Measurements from ENCODE around the gene CTNNBL1. TPM values are rescaled to one million over a fixed set of nuclear protein-coding genes. Genes with fewer than 3 reads are reported as not detected.
"Not testable (repeated sequence)": the region's sequence is repeated elsewhere in the genome, so short reads cannot be mapped to it uniquely, and the experiment has no call there.

Gene CTNNBL1
- total RNA-seq, 1 experiment from 2014 or later: 71.2 TPM

DNA sequence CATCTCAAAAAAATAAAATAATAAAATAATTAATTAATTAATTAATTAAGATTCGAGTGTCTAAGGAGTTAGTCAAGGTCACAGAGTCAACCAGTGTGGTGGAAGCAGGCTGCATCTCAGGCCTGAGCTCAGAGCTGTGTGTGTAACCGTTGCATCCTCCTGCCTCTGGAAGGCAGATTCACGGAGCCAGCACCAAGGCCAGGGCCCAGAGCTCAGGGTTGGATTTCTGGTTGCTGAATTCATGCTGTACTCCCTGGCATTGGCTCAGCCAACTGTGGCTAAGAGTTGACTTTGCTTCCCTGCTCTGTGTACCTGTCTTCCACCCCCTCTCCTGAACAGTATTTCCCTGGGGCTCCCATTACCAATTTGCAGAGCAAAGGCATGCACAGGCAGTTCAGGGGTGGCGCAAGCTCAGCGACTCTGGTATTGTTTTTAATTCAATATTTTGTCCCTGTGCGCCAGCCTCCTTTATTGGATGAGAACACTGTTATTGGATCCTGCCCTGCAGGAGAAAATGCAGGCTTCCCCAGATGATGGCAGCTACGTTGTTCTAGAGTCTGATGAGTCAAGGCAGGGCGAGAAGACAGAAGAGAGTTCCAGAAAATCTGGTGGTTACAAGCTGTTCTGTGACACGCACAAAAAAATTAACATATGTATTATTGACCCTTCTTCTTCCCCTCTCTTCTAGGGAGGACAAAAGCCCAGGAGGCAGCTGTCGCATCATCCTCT is 12.3 kb upstream of the CTNNBL1 start:
- Histone ChIP-seq H3K9me3 (ENCODE audit: control insufficient read depth, insufficient read depth, low read depth, low read length) (no peaks in the 10 kb centered on the region), H3K27me3 (ENCODE audit: control insufficient read depth, insufficient read depth, low read length) (peaks cover 4% of the 10 kb centered on the region), H3K36me3 (ENCODE audit: control insufficient read depth, insufficient read depth, low read length) (no peaks in the 10 kb centered on the region), H3K27ac (ENCODE audit: low read length) (no peak overlapping the region), H3K4me3 (ENCODE audit: low read depth in 2 of 2, low read length in 2 of 2) (no peak overlapping the region), H3K4me1 (ENCODE audit: control insufficient read depth, insufficient read depth, low read length) (no peaks in the 10 kb centered on the region)
- ATAC-seq: no peak
- no peak for DNase-seq (ENCODE audit: low read depth, low spot score)
- BruUV-seq (replicated peaks): no TSS peak
- intact Hi-C loops (cut with micrococcal nuclease; ENCODE audit: unreplicated experiment): no loop called here
- TF ChIP-seq TCF7L2 (IDR thresholded peaks at IDR 0.05; ENCODE audit: low read depth, low read length) (no peak), POLR2AphosphoS5 (IDR thresholded peaks at IDR 0.05; ENCODE audit: low read depth, low read length) (no peak), SIN3A (IDR thresholded peaks at IDR 0.05; ENCODE audit: borderline replicate concordance, insufficient read depth, low read depth, low read length) (no peak)
- TF ChIP-seq, protein P1, sequence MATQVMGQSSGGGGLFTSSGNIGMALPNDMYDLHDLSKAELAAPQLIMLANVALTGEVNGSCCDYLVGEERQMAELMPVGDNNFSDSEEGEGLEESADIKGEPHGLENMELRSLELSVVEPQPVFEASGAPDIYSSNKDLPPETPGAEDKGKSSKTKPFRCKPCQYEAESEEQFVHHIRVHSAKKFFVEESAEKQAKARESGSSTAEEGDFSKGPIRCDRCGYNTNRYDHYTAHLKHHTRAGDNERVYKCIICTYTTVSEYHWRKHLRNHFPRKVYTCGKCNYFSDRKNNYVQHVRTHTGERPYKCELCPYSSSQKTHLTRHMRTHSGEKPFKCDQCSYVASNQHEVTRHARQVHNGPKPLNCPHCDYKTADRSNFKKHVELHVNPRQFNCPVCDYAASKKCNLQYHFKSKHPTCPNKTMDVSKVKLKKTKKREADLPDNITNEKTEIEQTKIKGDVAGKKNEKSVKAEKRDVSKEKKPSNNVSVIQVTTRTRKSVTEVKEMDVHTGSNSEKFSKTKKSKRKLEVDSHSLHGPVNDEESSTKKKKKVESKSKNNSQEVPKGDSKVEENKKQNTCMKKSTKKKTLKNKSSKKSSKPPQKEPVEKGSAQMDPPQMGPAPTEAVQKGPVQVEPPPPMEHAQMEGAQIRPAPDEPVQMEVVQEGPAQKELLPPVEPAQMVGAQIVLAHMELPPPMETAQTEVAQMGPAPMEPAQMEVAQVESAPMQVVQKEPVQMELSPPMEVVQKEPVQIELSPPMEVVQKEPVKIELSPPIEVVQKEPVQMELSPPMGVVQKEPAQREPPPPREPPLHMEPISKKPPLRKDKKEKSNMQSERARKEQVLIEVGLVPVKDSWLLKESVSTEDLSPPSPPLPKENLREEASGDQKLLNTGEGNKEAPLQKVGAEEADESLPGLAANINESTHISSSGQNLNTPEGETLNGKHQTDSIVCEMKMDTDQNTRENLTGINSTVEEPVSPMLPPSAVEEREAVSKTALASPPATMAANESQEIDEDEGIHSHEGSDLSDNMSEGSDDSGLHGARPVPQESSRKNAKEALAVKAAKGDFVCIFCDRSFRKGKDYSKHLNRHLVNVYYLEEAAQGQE (IDR thresholded peaks at IDR 0.05; ENCODE audit: insufficient read depth in 1 of 2, low read depth in 2 of 2, low read length in 1 of 2): peak; percentile 71 to 85
- TF ChIP-seq, protein P2, sequence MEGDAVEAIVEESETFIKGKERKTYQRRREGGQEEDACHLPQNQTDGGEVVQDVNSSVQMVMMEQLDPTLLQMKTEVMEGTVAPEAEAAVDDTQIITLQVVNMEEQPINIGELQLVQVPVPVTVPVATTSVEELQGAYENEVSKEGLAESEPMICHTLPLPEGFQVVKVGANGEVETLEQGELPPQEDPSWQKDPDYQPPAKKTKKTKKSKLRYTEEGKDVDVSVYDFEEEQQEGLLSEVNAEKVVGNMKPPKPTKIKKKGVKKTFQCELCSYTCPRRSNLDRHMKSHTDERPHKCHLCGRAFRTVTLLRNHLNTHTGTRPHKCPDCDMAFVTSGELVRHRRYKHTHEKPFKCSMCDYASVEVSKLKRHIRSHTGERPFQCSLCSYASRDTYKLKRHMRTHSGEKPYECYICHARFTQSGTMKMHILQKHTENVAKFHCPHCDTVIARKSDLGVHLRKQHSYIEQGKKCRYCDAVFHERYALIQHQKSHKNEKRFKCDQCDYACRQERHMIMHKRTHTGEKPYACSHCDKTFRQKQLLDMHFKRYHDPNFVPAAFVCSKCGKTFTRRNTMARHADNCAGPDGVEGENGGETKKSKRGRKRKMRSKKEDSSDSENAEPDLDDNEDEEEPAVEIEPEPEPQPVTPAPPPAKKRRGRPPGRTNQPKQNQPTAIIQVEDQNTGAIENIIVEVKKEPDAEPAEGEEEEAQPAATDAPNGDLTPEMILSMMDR (IDR thresholded peaks at IDR 0.05): no peak
- in situ Hi-C loops (cut with HindIII; ENCODE audit: low pct_unique_long_range_greater_than_20kb, low sequenced_read_pairs): no loop called here
- ChIA-PET CTCF (no interaction called here), POLR2A (interaction anchor here (0.6 kb wide), 1 partner anchor 93 kb away, joined by 3 read pairs; no protein-coding TSS in a partner anchor)

DNA sequence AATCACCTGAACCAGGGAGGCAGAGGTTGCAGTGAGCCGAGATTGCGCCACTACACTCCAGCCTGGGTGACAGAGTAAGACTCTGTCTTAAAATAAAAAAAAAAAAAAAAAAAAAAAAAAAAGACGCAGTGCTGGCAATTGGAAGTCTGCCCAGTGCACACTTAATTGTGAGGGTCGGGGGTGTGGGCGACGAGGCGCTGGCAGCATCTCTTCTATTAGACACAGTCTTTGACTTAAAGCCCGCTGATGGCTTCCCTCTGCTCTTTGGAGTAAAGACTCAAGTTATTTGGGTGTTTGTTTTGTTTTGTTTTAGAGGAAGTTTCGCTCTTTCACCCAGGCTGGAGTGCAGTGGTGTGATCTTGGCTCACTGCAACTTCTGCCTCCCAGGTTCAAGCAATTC is 10.7 kb upstream of the CTNNBL1 start:
- DNase-seq (ENCODE audit: low read depth, low spot score); in situ Hi-C loops (cut with HindIII; ENCODE audit: low pct_unique_long_range_greater_than_20kb, low sequenced_read_pairs); BruUV-seq (replicated peaks); H3K4me1 ChIP-seq (ENCODE audit: control insufficient read depth, insufficient read depth, low read length); H3K36me3 ChIP-seq (ENCODE audit: control insufficient read depth, insufficient read depth, low read length); ATAC-seq; intact Hi-C loops (cut with micrococcal nuclease; ENCODE audit: unreplicated experiment); CTCF ChIA-PET; H3K4me3 ChIP-seq (ENCODE audit: low read depth in 2 of 2, low read length in 2 of 2); H3K27me3 ChIP-seq (ENCODE audit: control insufficient read depth, insufficient read depth, low read length); H3K9me3 ChIP-seq (ENCODE audit: control insufficient read depth, insufficient read depth, low read depth, low read length); H3K27ac ChIP-seq (ENCODE audit: low read length); POLR2A ChIA-PET: not testable (repeated sequence)

DNA sequence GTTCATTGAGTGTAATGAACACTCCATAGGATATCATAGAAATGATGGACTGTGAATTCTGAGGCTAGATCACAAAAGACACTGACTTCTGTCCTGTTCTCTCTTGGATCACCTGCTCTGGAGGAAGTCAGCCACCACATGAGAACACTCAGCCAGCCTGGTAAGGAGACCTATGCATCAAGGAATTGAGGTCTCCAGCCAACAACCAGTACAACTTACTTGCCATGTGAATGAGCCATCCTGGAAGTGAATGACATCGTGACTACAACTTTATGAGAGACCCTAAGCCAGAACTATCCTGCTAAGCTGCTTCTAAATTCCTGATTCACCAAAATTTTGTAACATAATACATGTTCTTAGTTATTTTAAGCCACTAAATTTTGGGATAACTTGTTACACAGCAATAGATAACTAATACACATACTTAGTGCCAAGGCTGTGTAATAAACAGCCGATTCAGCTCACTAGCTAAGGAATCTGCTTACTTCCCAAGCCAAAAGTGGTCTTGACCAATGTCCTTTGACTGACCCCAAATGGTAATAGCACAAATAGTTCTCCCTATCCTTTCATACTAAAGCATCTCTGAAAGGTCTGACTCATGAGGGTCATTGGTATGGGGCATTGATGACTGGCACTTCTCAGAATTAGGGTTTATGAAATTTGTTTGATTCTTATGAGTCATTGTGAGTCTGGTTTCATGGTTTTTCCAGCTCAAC is 6.9 kb upstream of the CTNNBL1 start:
- no peaks in the 10 kb centered on the region for H3K9me3 ChIP-seq (ENCODE audit: control insufficient read depth, insufficient read depth, low read depth, low read length)
- no peaks in the 10 kb centered on the region for H3K4me1 ChIP-seq (ENCODE audit: control insufficient read depth, insufficient read depth, low read length)
- intact Hi-C loops (cut with micrococcal nuclease; ENCODE audit: unreplicated experiment): no loop called here
- CTCF ChIA-PET: no interaction called here
- no peak overlapping the region for H3K4me3 ChIP-seq (ENCODE audit: low read depth in 2 of 2, low read length in 2 of 2)
- no peak for TF ChIP-seq SIN3A (IDR thresholded peaks at IDR 0.05; ENCODE audit: borderline replicate concordance, insufficient read depth, low read depth, low read length)
- no peak for TF ChIP-seq POLR2AphosphoS5 (IDR thresholded peaks at IDR 0.05; ENCODE audit: low read depth, low read length)
- TF ChIP-seq, protein P2 (IDR thresholded peaks at IDR 0.05): no peak
- TF ChIP-seq TCF7L2 (IDR thresholded peaks at IDR 0.05; ENCODE audit: low read depth, low read length): no peak
- peaks cover 13% of the 10 kb centered on the region for H3K27me3 ChIP-seq (ENCODE audit: control insufficient read depth, insufficient read depth, low read length)
- H3K27ac ChIP-seq (ENCODE audit: low read length): no peak overlapping the region
- DNase-seq (ENCODE audit: low read depth, low spot score): no peak
- in situ Hi-C loops (cut with HindIII; ENCODE audit: low pct_unique_long_range_greater_than_20kb, low sequenced_read_pairs): no loop called here
- no peaks in the 10 kb centered on the region for H3K36me3 ChIP-seq (ENCODE audit: control insufficient read depth, insufficient read depth, low read length)
- no peak for ATAC-seq
- no TSS peak for BruUV-seq (replicated peaks)
- POLR2A ChIA-PET: no interaction called here

All from Panc1 (cell line).